ENCODE results near the gene ADD1. TPM values are rescaled to one million over a fixed set of nuclear protein-coding genes. Genes with fewer than 3 reads are reported as not detected.
A peak's percentile ranks its signal among the peaks of the same experiment; 100 is the strongest.

Gene ADD1
- total and polyA plus RNA-seq, 2 of the 13 experiments (the other 11 are each of a cell fraction or from before 2014, with no cell fraction given) = 73.9 to 122 TPM

DNA sequence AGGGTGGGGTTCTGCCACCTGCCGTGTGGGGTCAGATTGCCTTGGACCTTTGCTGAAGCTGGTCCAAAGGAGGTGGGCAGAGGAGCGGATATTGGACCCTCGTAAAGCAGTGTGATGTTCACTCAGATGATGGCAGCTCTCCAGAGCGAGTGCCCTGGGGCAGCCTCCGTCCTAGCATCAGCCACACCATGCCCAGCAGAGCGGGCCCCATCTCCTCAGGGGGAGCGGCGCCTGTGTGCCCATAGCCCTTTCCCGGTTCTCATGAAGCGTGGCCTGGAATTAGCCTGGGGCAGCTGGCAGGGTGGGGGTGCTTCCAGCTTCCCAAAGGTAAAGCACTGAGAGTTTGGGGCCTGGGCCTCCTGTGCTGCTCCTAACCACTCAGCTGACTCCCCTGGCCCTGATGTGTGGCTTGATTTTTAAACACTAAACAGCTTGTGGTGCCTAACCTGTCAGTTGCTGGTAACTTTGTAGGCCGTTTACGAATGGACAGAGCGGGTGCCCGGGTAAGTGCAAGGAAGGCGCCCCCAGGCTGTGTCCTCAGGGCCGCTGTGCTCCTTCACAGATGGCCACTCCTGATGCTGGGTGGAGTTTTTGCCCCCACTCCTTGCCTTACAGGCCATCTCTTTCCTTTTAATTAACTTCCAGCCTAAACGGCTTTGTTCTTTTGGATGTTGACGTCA is 83.5 kb downstream of the ADD1 start:
- intact Hi-C loops (cut with micrococcal nuclease; ENCODE audit: unreplicated experiment) = no loop called here
- H3K4me3 ChIP-seq (replicated peaks in 1 of 3; ENCODE audit: insufficient read depth in 1 of 3, low read depth in 2 of 3, low read length in 3 of 3) = no peak overlapping the region
- 95% methylated on average over 11 of the region's 18 CpGs for WGBS (ENCODE audit: low lambda C conversion rate)
- H3K27me3 ChIP-seq (ENCODE audit: control insufficient read depth in 1 of 2, insufficient read depth in 2 of 2, low read length in 2 of 2) = no peaks in the 10 kb centered on the region
- CTCF ChIA-PET (ENCODE audit: low intra/inter-chr PET ratio, low total read pairs) = no interaction called here
- no peaks in the 10 kb centered on the region for H4K20me1 ChIP-seq (ENCODE audit: insufficient read depth, low read length)
- no peaks in the 10 kb centered on the region for H3K79me2 ChIP-seq (ENCODE audit: insufficient read depth, low read length)
- H3K4me2 ChIP-seq (ENCODE audit: low read depth, low read length) = no peak overlapping the region
- POLR2A ChIA-PET = no interaction called here
- no peaks in the 10 kb centered on the region for H3K9me3 ChIP-seq (ENCODE audit: low read length)
- ATAC-seq (no peak), DNase-seq (ENCODE audit: low spot score) (no peak), FAIRE-seq (no peak)
- H3K27ac ChIP-seq (ENCODE audit: extremely low read length, insufficient read depth, low read length) = no peak overlapping the region
- no peak overlapping the region for H2AFZ ChIP-seq (ENCODE audit: low read length)
- in situ Hi-C loops (cut with HindIII; ENCODE audit: extremely low pct_ligation_motif_present, low pct_unique_long_range_greater_than_20kb) = no loop called here
- no TSS peak for BruUV-seq (replicated peaks)
- H3K9ac ChIP-seq (ENCODE audit: insufficient read depth, low read depth, low read length) = no peak overlapping the region
- H3K36me3 ChIP-seq (replicated peaks in 1 of 2; ENCODE audit: control insufficient read depth in 1 of 2, insufficient read depth in 2 of 2, low read length in 2 of 2) = peaks cover 30 to 61% of the 10 kb centered on the region in 2 experiments
- TF ChIP-seq AGO2 (optimal IDR thresholded peaks at IDR 0.05; ENCODE audit: low read depth, low read length) = peak; percentile 30
- no peak for TF ChIP-seq FOXM1 (CRISPR knock-in tag; IDR thresholded peaks at IDR 0.05)
- H3K4me1 ChIP-seq (ENCODE audit: insufficient read depth, low read length) = peaks cover 13% of the 10 kb centered on the region

DNA sequence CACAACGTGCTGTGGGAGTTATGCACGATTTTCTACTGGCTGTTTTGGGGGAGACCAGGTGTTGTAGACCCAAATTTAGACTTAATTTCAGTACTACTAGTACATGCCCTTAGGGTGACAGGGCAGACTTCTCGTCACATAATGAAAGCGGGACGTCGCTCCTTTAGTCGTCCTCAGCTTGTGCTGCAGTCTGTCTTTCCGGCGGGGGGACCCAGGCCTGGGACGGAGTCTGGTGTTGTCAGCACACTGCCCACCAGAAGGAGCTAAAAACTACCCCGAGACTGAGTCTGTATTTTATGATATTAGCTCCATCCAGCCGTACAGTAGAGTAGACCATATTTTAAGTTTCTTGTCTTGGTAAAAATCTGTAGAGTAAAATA is 84.0 kb downstream of the ADD1 start:
- Histone ChIP-seq H3K4me3 (replicated peaks in 1 of 3; ENCODE audit: insufficient read depth in 1 of 3, low read depth in 2 of 3, low read length in 3 of 3) (no peak overlapping the region), H4K20me1 (ENCODE audit: insufficient read depth, low read length) (no peaks in the 10 kb centered on the region), H3K27ac (ENCODE audit: extremely low read length, insufficient read depth, low read length) (no peak overlapping the region), H2AFZ (ENCODE audit: low read length) (no peak overlapping the region), H3K36me3 (replicated peaks in 1 of 2; ENCODE audit: control insufficient read depth in 1 of 2, insufficient read depth in 2 of 2, low read length in 2 of 2) (peaks cover 30 to 61% of the 10 kb centered on the region in 2 experiments), H3K4me1 (ENCODE audit: insufficient read depth, low read length) (peaks cover 13% of the 10 kb centered on the region), H3K79me2 (ENCODE audit: insufficient read depth, low read length) (no peaks in the 10 kb centered on the region), H3K4me2 (ENCODE audit: low read depth, low read length) (no peak overlapping the region), H3K9ac (ENCODE audit: insufficient read depth, low read depth, low read length) (no peak overlapping the region), H3K27me3 (ENCODE audit: control insufficient read depth in 1 of 2, insufficient read depth in 2 of 2, low read length in 2 of 2) (no peaks in the 10 kb centered on the region), H3K9me3 (ENCODE audit: low read length) (no peaks in the 10 kb centered on the region)
- TF ChIP-seq HDAC1 (CRISPR knock-in tag; IDR thresholded peaks at IDR 0.05) = no peak
- no peak for TF ChIP-seq ZNF253 (CRISPR knock-in tag; IDR thresholded peaks at IDR 0.05; ENCODE audit: borderline replicate concordance)
- no peak for TF ChIP-seq MTA1 (CRISPR knock-in tag; IDR thresholded peaks at IDR 0.05; ENCODE audit: borderline replicate concordance)
- no peak for TF ChIP-seq ZSCAN25 (CRISPR knock-in tag; IDR thresholded peaks at IDR 0.05)
- no peak for TF ChIP-seq TRIM24 (CRISPR knock-in tag; IDR thresholded peaks at IDR 0.05)
- no peak for TF ChIP-seq CBFB (CRISPR knock-in tag; IDR thresholded peaks at IDR 0.05)
- TF ChIP-seq PAWR (CRISPR knock-in tag; IDR thresholded peaks at IDR 0.05; ENCODE audit: borderline replicate concordance) = no peak
- no TSS peak for BruUV-seq (replicated peaks)
- DNase-seq (ENCODE audit: low spot score) (no peak), FAIRE-seq (no peak), ATAC-seq (no peak)
- ChIA-PET CTCF (ENCODE audit: low intra/inter-chr PET ratio, low total read pairs) (no interaction called here), POLR2A (no interaction called here)
- in situ Hi-C loops (cut with HindIII; ENCODE audit: extremely low pct_ligation_motif_present, low pct_unique_long_range_greater_than_20kb) = no loop called here
- WGBS (ENCODE audit: low lambda C conversion rate) = 96% methylated on average over 12 of the region's 12 CpGs
- intact Hi-C loops (cut with micrococcal nuclease; ENCODE audit: unreplicated experiment) = no loop called here
